ENCODE results near the gene ACOX2. TPM values are rescaled to one million over a fixed set of nuclear protein-coding genes. Genes with fewer than 3 reads are reported as not detected.

ACOX2 gene
- total RNA-seq, 1 experiment from 2014 or later = 12.8 TPM

DNA sequence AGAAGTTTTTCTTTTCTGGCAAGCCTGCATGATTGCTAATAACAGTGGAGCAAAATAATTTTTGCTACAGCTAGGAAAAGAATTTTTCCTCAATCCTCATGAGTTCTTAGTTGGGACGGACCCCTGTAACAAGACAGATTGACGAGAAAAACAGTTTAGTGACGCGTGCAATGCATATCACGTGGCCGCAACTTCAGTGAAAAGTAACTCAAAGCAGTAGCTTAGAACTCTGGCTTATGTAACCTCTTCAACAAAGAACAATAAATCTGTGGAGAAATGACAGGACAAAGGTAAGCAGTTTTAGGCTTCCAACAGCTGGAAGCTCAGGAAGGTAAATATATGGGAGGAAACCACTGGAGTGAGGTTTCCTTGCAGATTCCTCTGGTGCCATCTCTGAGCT is 20.5 kb upstream of the ACOX2 start:
- ChIA-PET POLR2A (no interaction called here), CTCF (interaction anchor here (0.7 to 1.4 kb wide), 2 partner anchors 11 to 73 kb away, joined by 3 to 5 read pairs; no protein-coding TSS in a partner anchor), RAD21 (ENCODE audit: low non-redundant PET in 1 of 2, low total read pairs in 2 of 2, uncharacterized antibody in 2 of 2, unreplicated experiment in 2 of 2) (no interaction called here)
- H2AFZ ChIP-seq (ENCODE audit: low read depth, low read length, poor library complexity, severe bottlenecking) = no peak overlapping the region
- no peaks in the 10 kb centered on the region for H3K27me3 ChIP-seq (ENCODE audit: insufficient read depth, low read length)
- intact Hi-C loops (cut with micrococcal nuclease) = no loop called here
- ATAC-seq (no peak), DNase-seq (ENCODE audit: low read depth, low spot score) (no peak)
- no peaks in the 10 kb centered on the region for H3K36me3 ChIP-seq (ENCODE audit: control insufficient read depth in 1 of 2, insufficient read depth in 2 of 2, low read length in 2 of 2)
- no peak for TF ChIP-seq YY1 (IDR thresholded peaks at IDR 0.05; ENCODE audit: extremely low read depth, insufficient replicate concordance, low read depth, low read length)
- no peak for TF ChIP-seq ZNF274 (IDR thresholded peaks at IDR 0.05; ENCODE audit: low read depth, low read length)
- TF ChIP-seq EGR1 (IDR thresholded peaks at IDR 0.05; ENCODE audit: low read depth) = no peak
- TF ChIP-seq JUND (IDR thresholded peaks at IDR 0.05) = no peak
- TF ChIP-seq TCF7L2 (IDR thresholded peaks at IDR 0.05; ENCODE audit: borderline replicate concordance, extremely low read depth, insufficient read depth, insufficient read length) = no peak
- no peak for TF ChIP-seq RAD21 (IDR thresholded peaks at IDR 0.05; ENCODE audit: low read depth)
- no peak for TF ChIP-seq SP1 (IDR thresholded peaks at IDR 0.05; ENCODE audit: low read depth)
- TF ChIP-seq, protein P1, sequence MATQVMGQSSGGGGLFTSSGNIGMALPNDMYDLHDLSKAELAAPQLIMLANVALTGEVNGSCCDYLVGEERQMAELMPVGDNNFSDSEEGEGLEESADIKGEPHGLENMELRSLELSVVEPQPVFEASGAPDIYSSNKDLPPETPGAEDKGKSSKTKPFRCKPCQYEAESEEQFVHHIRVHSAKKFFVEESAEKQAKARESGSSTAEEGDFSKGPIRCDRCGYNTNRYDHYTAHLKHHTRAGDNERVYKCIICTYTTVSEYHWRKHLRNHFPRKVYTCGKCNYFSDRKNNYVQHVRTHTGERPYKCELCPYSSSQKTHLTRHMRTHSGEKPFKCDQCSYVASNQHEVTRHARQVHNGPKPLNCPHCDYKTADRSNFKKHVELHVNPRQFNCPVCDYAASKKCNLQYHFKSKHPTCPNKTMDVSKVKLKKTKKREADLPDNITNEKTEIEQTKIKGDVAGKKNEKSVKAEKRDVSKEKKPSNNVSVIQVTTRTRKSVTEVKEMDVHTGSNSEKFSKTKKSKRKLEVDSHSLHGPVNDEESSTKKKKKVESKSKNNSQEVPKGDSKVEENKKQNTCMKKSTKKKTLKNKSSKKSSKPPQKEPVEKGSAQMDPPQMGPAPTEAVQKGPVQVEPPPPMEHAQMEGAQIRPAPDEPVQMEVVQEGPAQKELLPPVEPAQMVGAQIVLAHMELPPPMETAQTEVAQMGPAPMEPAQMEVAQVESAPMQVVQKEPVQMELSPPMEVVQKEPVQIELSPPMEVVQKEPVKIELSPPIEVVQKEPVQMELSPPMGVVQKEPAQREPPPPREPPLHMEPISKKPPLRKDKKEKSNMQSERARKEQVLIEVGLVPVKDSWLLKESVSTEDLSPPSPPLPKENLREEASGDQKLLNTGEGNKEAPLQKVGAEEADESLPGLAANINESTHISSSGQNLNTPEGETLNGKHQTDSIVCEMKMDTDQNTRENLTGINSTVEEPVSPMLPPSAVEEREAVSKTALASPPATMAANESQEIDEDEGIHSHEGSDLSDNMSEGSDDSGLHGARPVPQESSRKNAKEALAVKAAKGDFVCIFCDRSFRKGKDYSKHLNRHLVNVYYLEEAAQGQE (IDR thresholded peaks at IDR 0.05; ENCODE audit: low read depth) = no peak
- TF ChIP-seq, protein P2, sequence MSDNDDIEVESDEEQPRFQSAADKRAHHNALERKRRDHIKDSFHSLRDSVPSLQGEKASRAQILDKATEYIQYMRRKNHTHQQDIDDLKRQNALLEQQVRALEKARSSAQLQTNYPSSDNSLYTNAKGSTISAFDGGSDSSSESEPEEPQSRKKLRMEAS (IDR thresholded peaks at IDR 0.05) = no peak
- no peak for TF ChIP-seq CBX3 (IDR thresholded peaks at IDR 0.05; ENCODE audit: low read depth)
- TF ChIP-seq ELF1 (IDR thresholded peaks at IDR 0.05; ENCODE audit: borderline replicate concordance, low read depth) = no peak
- no peak for TF ChIP-seq SRF (IDR thresholded peaks at IDR 0.05; ENCODE audit: low read depth)
- BruUV-seq (replicated peaks) = no TSS peak
- no peak overlapping the region for H3K9ac ChIP-seq (ENCODE audit: low read length)
- H3K9me3 ChIP-seq (ENCODE audit: control insufficient read depth in 1 of 2, insufficient read depth in 1 of 2, low read depth in 1 of 2, low read length in 2 of 2) = no peaks in the 10 kb centered on the region
- no peak overlapping the region for H3K4me2 ChIP-seq (ENCODE audit: low read length)
- no peaks in the 10 kb centered on the region for H3K79me2 ChIP-seq (ENCODE audit: insufficient read depth, low read length)
- no peaks in the 10 kb centered on the region for H3K9me2 ChIP-seq (ENCODE audit: insufficient read depth)
- no peak overlapping the region for H3K4me3 ChIP-seq (replicated peaks in 1 of 2; ENCODE audit: low read depth in 1 of 2, low read length in 2 of 2)
- no peak overlapping the region for H3K27ac ChIP-seq (ENCODE audit: low read depth, low read length)
- no peaks in the 10 kb centered on the region for H4K20me1 ChIP-seq (ENCODE audit: insufficient read depth)
- H3K4me1 ChIP-seq (ENCODE audit: control insufficient read depth in 1 of 2, insufficient read depth in 2 of 2, low read length in 2 of 2) = peaks cover 0 to 6% of the 10 kb centered on the region in 2 experiments; a peak in 2 of 4 replicates
